Measurements from ENCODE around the gene GMPPA.

Gene GMPPA

DNA sequence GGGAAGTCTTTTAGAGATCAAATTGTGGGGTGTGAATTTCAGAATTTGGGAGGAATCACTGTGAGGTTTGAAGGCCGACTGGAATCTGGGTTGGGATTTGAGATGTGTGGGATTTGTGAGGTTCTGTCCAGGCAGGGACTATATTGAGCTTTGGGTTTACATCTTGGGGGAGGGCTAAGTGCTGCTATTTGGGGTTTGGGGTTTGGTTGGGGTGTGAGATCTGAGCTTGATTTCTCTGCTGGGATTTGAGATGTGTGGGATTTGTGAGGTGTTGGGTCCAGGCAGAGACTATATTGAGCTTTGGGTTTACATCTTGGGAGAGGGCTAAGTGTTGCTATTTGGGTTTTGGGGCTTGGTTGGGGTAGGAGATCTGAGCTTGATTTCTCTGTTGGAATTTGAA lies 864 bp downstream of the GMPPA start:
- no peak for DNase-seq (ENCODE audit: extremely low spot score)
- POLR2A ChIA-PET: interaction anchor here (1.1 kb wide), 1 partner anchor 10 kb away, joined by 3 read pairs; no protein-coding TSS in a partner anchor
- CTCF ChIA-PET: interaction anchor here (1.0 to 18.5 kb wide), 13 partner anchors 8 to 205 kb away, joined by 3 to 325 read pairs (median 6); partner anchors contain the start of gene ASIC4
- TF ChIP-seq, protein P1, sequence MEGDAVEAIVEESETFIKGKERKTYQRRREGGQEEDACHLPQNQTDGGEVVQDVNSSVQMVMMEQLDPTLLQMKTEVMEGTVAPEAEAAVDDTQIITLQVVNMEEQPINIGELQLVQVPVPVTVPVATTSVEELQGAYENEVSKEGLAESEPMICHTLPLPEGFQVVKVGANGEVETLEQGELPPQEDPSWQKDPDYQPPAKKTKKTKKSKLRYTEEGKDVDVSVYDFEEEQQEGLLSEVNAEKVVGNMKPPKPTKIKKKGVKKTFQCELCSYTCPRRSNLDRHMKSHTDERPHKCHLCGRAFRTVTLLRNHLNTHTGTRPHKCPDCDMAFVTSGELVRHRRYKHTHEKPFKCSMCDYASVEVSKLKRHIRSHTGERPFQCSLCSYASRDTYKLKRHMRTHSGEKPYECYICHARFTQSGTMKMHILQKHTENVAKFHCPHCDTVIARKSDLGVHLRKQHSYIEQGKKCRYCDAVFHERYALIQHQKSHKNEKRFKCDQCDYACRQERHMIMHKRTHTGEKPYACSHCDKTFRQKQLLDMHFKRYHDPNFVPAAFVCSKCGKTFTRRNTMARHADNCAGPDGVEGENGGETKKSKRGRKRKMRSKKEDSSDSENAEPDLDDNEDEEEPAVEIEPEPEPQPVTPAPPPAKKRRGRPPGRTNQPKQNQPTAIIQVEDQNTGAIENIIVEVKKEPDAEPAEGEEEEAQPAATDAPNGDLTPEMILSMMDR (IDR thresholded peaks at IDR 0.05; ENCODE audit: control extremely low read depth, extremely low read depth, low read depth, missing control alignments): no peak

DNA sequence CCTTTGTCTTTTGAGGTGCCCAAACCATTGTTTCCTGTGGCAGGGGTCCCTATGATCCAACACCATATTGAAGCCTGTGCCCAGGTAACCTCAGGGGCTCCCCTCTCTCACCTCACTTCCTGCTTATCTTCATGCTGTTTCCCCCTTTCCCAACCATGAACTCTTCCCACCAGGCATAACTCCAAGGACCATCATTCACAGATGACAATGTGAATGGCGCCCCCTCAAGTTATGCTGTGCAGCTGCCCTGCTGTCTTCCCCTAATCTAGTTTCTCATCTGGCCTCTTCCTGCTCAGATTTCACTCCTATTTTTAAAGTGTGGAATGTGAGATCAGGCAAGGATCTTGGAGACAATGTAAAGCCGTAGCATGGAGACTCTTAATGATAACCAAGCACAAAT lies 1.4 kb downstream of the GMPPA start:
- ChIA-PET CTCF (interaction anchor here (0.9 to 18.5 kb wide), 11 partner anchors 8 to 205 kb away, joined by 3 to 325 read pairs (median 6); partner anchors contain the start of gene ASIC4), POLR2A (interaction anchor here (0.6 to 1.1 kb wide), 2 partner anchors 10 to 1214 kb away, joined by 3 to 6 read pairs; no protein-coding TSS in a partner anchor)
- no peak for DNase-seq (ENCODE audit: extremely low spot score)
- TF ChIP-seq, protein P1 (IDR thresholded peaks at IDR 0.05; ENCODE audit: control extremely low read depth, extremely low read depth, low read depth, missing control alignments): no peak

DNA sequence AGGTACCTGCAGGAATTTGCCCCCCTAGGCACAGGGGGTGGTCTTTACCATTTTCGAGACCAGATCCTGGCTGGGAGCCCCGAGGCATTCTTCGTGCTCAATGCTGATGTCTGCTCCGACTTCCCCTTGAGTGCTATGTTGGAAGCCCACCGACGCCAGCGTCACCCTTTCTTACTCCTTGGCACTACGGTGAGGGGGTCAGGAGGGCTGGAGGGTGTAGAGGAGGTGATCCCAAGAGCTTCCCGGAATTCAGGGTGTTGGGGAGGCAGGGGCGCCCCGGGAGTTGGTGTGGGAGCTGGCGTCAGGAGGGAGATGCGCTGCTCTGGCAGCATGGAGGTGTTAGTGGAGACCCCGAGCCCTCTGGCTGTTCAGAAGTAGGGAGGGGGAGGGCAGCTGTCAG lies 3.2 kb downstream of the GMPPA start:
- ChIA-PET CTCF (interaction anchor here (1.5 to 18.5 kb wide), 3 partner anchors 16 to 39 kb away, joined by 3 to 325 read pairs (median 6); no protein-coding TSS in a partner anchor), POLR2A (no interaction called here)
- TF ChIP-seq, protein P1 (IDR thresholded peaks at IDR 0.05; ENCODE audit: control extremely low read depth, extremely low read depth, low read depth, missing control alignments): no peak
- DNase-seq (ENCODE audit: extremely low spot score): no peak

DNA sequence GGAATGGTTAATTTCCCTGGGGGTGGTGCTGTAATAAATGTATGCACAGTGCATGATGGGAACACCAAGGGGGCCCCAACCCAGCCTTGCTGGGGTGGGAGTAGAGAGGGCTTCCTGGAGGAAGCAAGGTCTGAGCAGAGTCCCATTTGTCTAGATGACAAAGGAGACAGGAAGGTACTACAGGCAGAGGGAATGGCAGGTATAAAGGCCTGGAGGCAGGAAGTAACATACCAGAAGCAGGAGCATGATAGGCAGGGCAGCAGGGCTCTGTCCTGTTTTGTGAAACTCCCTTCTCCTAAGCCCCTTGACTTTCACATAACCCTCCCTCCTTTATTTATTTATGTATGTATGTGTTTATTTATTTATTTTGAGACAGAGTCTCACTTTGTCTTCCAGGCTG lies 3.9 kb downstream of the GMPPA start:
- ChIA-PET POLR2A (interaction anchor here (0.6 kb wide), 1 partner anchor 906 kb away, joined by 3 read pairs; no protein-coding TSS in a partner anchor), CTCF (interaction anchor here (2.6 kb wide), 1 partner anchor 38 kb away, joined by 6 read pairs; no protein-coding TSS in a partner anchor)
- TF ChIP-seq, protein P1 (IDR thresholded peaks at IDR 0.05; ENCODE audit: control extremely low read depth, extremely low read depth, low read depth, missing control alignments): no peak
- DNase-seq (ENCODE audit: extremely low spot score): no peak

DNA sequence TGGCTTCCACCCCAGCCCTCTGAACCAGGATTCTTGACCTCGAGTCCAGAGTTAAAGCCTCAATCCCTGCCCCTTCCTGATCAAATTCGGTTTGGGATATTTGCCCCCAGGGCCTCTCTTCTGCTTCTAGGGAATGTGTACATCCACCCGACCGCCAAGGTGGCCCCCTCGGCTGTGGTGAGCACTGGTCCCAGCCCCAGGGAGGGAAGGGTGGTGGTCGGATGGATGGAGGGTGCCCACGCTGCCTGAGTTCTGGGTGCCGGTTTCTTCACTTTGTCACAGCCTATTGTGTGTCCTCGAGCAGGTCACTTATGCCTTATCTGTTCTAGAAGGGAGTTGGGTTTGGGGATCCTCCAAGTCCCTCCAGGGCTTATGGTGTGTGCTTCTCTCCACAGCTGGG lies 6.9 kb downstream of the GMPPA start:
- ChIA-PET CTCF (interaction anchor here (0.8 to 1.1 kb wide), 2 partner anchors 24 to 103 kb away, joined by 3 read pairs; no protein-coding TSS in a partner anchor), POLR2A (no interaction called here)
- no peak for DNase-seq (ENCODE audit: extremely low spot score)
- TF ChIP-seq, protein P1 (IDR thresholded peaks at IDR 0.05; ENCODE audit: control extremely low read depth, extremely low read depth, low read depth, missing control alignments): no peak

DNA sequence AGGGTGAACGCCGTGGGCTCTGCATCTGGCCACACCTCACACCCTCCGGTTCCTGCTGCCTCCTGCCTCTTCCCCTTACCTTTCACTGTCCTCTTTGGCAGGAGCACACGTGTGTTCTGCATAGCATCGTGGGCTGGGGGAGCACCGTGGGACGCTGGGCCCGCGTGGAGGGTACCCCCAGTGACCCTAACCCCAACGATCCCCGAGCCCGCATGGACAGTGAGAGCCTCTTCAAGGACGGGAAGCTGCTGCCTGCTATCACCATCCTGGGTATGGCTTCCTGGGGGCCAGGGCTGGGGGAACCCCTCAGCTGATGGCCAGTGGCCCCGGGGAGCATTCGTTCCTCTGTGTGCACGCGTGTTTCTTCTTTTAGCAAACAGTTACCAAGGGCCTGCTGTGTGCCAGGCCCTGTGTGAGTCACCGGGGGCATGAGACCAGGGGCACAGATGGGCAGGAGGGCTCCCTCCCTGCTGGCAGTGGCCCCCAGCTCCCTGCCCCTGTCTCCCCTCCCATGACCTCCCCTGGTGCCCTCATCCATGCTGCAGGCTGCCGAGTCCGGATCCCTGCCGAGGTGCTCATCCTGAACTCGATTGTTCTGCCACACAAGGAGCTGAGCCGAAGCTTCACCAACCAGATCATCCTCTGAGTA lies 7.6 kb downstream of the GMPPA start:
- CTCF ChIA-PET: interaction anchor here (0.8 to 4.2 kb wide), 5 partner anchors 11 to 35 kb away, joined by 3 to 30 read pairs (median 6); a partner anchor contains a TSS
- DNase-seq (ENCODE audit: extremely low spot score): no peak
- TF ChIP-seq, protein P1 (IDR thresholded peaks at IDR 0.05; ENCODE audit: control extremely low read depth, extremely low read depth, low read depth, missing control alignments): no peak
- POLR2A ChIA-PET: no interaction called here

Measured in GM10248 (cell line).